Keratinocyte (primary cell): ENCODE results near the gene LILRB2. TPM values are rescaled to one million over a fixed set of nuclear protein-coding genes. Genes with fewer than 3 reads are reported as not detected.

ENCODE experiments used
- DNase-seq: peaks from one replicate; pipeline ENCODE4 v3.0.0-alpha.2; 2011; ENCODE audit warnings: low read depth, missing footprints, low spot score
- FAIRE-seq: peaks from 2 replicates; lab custom pipeline; 2011; peaks lifted over from hg19 to GRCh38; lab: Jason Lieb, UNC
- H2AFZ ChIP-seq: 2 replicates; pipeline ENCODE4 v1.6.0; 2012; ENCODE audit warnings: low read length, control low read depth, inconsistent platforms; ENCODE audit not compliant: control insufficient read depth
- H3K27ac ChIP-seq: 2 replicates; pipeline ENCODE4 v1.5.1; 2011; ENCODE audit warnings: low read length; ENCODE audit not compliant: control insufficient read depth, insufficient read depth
- H3K27me3 ChIP-seq: 3 replicates; pipeline ENCODE4 v1.6.0; 2011; ENCODE audit warnings: low read length; ENCODE audit not compliant: control insufficient read depth, insufficient read depth; ENCODE audit errors: extremely low read depth
- H3K36me3 ChIP-seq, 2 experiments: 2 replicates in 1 of 2; 3 replicates in 1 of 2; pipeline ENCODE4 v1.5.1; 2011; ENCODE audit warnings: low read length in 2 of 2, mild to moderate bottlenecking in 1 of 2; ENCODE audit not compliant: control insufficient read depth in 2 of 2, insufficient read depth in 2 of 2; ENCODE audit errors: extremely low read depth in 1 of 2
- H3K4me1 ChIP-seq: 3 replicates; pipeline ENCODE4 v1.5.1; 2011; ENCODE audit warnings: low read length; ENCODE audit not compliant: control insufficient read depth, insufficient read depth; ENCODE audit errors: extremely low read depth
- H3K4me2 ChIP-seq: 3 replicates; pipeline ENCODE4 v1.6.0; 2011; ENCODE audit warnings: low read depth, low read length; ENCODE audit not compliant: control insufficient read depth, insufficient read depth; ENCODE audit errors: extremely low read depth
- H3K4me3 ChIP-seq, 3 experiments: fragments of 200-600 bp in 1 of 3; sonication (generic) in 1 of 3; 2 replicates in 2 of 3; 3 replicates in 1 of 3; pipeline ENCODE4 v1.5.1; 2011 to 2016; ENCODE audit warnings: low read length in 3 of 3, mild to moderate bottlenecking in 3 of 3, control low read depth in 2 of 3, inconsistent platforms in 1 of 3, low read depth in 1 of 3, mixed read lengths in 1 of 3, mixed run types in 1 of 3, moderate library complexity in 1 of 3; ENCODE audit not compliant: control insufficient read depth in 2 of 3, insufficient read depth in 2 of 3; ENCODE audit errors: extremely low read depth in 1 of 3
- H3K79me2 ChIP-seq: 2 replicates; pipeline ENCODE4 v1.6.0; 2012; ENCODE audit warnings: low read length; ENCODE audit not compliant: control insufficient read depth, insufficient read depth
- H3K9ac ChIP-seq: 3 replicates; pipeline ENCODE4 v1.6.0; 2011; ENCODE audit warnings: low read length; ENCODE audit not compliant: control insufficient read depth, insufficient read depth; ENCODE audit errors: extremely low read depth
- H3K9me1 ChIP-seq: 3 replicates; pipeline ENCODE4 v1.6.0; 2011; ENCODE audit warnings: low read length; ENCODE audit not compliant: control insufficient read depth, insufficient read depth; ENCODE audit errors: extremely low read depth
- H3K9me3 ChIP-seq: 2 replicates; pipeline ENCODE4 v1.5.1; 2012; ENCODE audit warnings: low read depth, low read length; ENCODE audit not compliant: control insufficient read depth
- H4K20me1 ChIP-seq: 3 replicates; pipeline ENCODE4 v1.6.0; 2011; ENCODE audit warnings: low read length; ENCODE audit not compliant: control insufficient read depth, insufficient read depth; ENCODE audit errors: extremely low read depth
- EZH2 ChIP-seq: IDR thresholded peaks from one replicate; pipeline ENCODE4 v1.6.1; 2012; ENCODE audit warnings: inconsistent platforms, mild to moderate bottlenecking, low read length, moderate library complexity
- dilution Hi-C: fragments of 300-500 bp; cut with MboI; formaldehyde crosslinking; loops from one replicate; pipeline ENCODE4 v1.7.0; 2020; ENCODE audit warnings: low sequenced_read_pairs; ENCODE audit not compliant: extremely low pct_ligation_motif_present
- polyA plus RNA-seq, 5 experiments: library from polyadenylated mRNA; depleted of rRNA in 3 of 5; stranded (reverse) in 3 of 5; stranded (forward) in 1 of 5; unstranded in 1 of 5; fragments of >200 nt; gene quantifications; 1 replicate in 1 of 5; 2 replicates in 3 of 5; 3 replicates in 1 of 5; pipeline versions ENCODE4 v1.2.1 to v1.2.3, GENCODE V29; 2011 to 2012; ENCODE audit warnings: missing spikeins in 2 of 5, low read depth in 1 of 5, low replicate concordance in 1 of 5
- TF ChIP-seq, protein P1 (sequence below), 3 experiments: IDR thresholded peaks in 1 of 3; conservative IDR thresholded peaks in 1 of 3; optimal IDR thresholded peaks in 1 of 3; 2 replicates in 2 of 3; 3 replicates in 1 of 3; pipeline versions ENCODE3 to v1.5.1; 2011; ENCODE audit warnings: low read length in 3 of 3, mild to moderate bottlenecking in 3 of 3, moderate library complexity in 2 of 3, control low read depth in 1 of 3, inconsistent platforms in 1 of 3; ENCODE audit not compliant: insufficient read depth in 2 of 3; ENCODE audit errors: extremely low read depth in 1 of 3

LILRB2 gene
- polyA plus RNA-seq, 1 donor (not counting 4 experiments of a cell fraction or from before 2014, with no cell fraction given), result not detected

GRCh38 chr19:54248016-54248601 lies 32.8 kb downstream of the LILRB2 start:
- H4K20me1 ChIP-seq, result no peaks in the 10 kb centered on the region
- H3K27me3 ChIP-seq, result no peaks in the 10 kb centered on the region
- H3K36me3 ChIP-seq, result no peaks in the 10 kb centered on the region
- H3K79me2 ChIP-seq, result no peaks in the 10 kb centered on the region
- H3K4me2 ChIP-seq, result no peak overlapping the region
- no peak for DNase-seq
- TF ChIP-seq, protein P1, sequence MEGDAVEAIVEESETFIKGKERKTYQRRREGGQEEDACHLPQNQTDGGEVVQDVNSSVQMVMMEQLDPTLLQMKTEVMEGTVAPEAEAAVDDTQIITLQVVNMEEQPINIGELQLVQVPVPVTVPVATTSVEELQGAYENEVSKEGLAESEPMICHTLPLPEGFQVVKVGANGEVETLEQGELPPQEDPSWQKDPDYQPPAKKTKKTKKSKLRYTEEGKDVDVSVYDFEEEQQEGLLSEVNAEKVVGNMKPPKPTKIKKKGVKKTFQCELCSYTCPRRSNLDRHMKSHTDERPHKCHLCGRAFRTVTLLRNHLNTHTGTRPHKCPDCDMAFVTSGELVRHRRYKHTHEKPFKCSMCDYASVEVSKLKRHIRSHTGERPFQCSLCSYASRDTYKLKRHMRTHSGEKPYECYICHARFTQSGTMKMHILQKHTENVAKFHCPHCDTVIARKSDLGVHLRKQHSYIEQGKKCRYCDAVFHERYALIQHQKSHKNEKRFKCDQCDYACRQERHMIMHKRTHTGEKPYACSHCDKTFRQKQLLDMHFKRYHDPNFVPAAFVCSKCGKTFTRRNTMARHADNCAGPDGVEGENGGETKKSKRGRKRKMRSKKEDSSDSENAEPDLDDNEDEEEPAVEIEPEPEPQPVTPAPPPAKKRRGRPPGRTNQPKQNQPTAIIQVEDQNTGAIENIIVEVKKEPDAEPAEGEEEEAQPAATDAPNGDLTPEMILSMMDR (optimal IDR thresholded peaks at IDR 0.05 in 1 of 3, IDR thresholded peaks at IDR 0.05 in 1 of 3, conservative IDR thresholded peaks at IDR 0.05 in 1 of 3; ENCODE audit: extremely low read depth in 1 of 3, insufficient read depth in 2 of 3, low read length in 3 of 3), result no peak
- TF ChIP-seq EZH2, result no peak
- dilution Hi-C loops, result no loop called here
- H3K4me1 ChIP-seq, result no peaks in the 10 kb centered on the region
- H3K9me3 ChIP-seq, result no peaks in the 10 kb centered on the region
- H3K9me1 ChIP-seq, result no peaks in the 10 kb centered on the region
- no peak overlapping the region for H3K27ac ChIP-seq
- FAIRE-seq, result no peak
- no peak overlapping the region for H3K9ac ChIP-seq
- H2AFZ ChIP-seq, result no peak overlapping the region
- H3K4me3 ChIP-seq, result no peak overlapping the region

DNA sequence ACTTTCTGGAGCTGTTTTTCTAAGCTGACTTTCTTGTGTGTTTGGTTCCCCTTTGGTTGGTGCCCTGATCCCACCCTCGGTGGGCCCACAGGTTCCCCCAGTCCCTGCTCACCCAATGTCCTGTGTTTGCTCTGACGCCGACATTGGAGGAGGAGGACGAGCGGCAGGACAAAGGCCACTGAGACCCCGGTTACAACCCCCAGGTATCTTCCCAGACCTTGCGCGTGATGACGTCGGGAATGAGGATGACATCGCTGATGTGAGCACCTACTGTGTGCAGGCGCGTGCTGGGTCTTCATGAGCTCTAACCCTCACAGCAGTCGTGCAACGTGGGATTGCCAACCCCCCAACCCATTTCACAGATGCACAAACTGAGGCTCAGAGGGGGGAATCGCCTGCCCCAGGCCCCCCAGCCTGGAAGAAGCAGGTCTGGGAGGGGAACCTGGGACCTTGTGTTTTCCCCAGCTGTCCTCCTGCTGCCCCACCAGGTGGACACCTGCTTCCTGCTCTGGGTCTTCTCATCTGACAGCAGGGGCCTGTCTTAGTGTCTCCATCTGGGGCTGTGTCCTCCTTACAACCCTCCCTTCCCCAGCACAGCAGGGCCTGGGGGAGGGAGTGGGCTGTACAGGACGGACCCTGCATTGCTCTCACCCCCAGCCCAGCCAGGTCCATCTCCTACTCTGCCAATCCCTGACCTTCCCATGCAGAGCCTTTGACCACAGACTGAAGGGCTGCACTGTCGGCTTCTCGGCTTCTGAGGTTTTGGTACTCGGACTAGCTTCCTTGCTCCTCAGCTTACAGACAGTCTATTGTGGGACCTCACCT lies 33.6 kb downstream of the LILRB2 start:
- H2AFZ ChIP-seq, result no peak overlapping the region
- no peak overlapping the region for H3K4me2 ChIP-seq
- no peak overlapping the region for H3K27ac ChIP-seq
- TF ChIP-seq EZH2, result no peak
- TF ChIP-seq, protein P1 (optimal IDR thresholded peaks at IDR 0.05 in 1 of 3, IDR thresholded peaks at IDR 0.05 in 1 of 3, conservative IDR thresholded peaks at IDR 0.05 in 1 of 3; ENCODE audit: extremely low read depth in 1 of 3, insufficient read depth in 2 of 3, low read length in 3 of 3), result no peak
- dilution Hi-C loops, result no loop called here
- H4K20me1 ChIP-seq, result no peaks in the 10 kb centered on the region
- DNase-seq, result no peak
- no peak overlapping the region for H3K9ac ChIP-seq
- H3K4me3 ChIP-seq, result no peak overlapping the region
- H3K9me3 ChIP-seq, result no peaks in the 10 kb centered on the region
- FAIRE-seq, result no peak
- H3K79me2 ChIP-seq, result no peaks in the 10 kb centered on the region
- H3K27me3 ChIP-seq, result no peaks in the 10 kb centered on the region
- H3K9me1 ChIP-seq, result no peaks in the 10 kb centered on the region
- H3K4me1 ChIP-seq, result no peaks in the 10 kb centered on the region
- H3K36me3 ChIP-seq, result no peaks in the 10 kb centered on the region
